Gastroesophageal sphincter (tissue), 4 donors: Measurements from ENCODE around the gene CCSER1. TPM values are rescaled to one million over a fixed set of nuclear protein-coding genes. Genes with fewer than 3 reads are reported as not detected.
"Not testable (repeated sequence)": the region's sequence is repeated elsewhere in the genome, so short reads cannot be mapped to it uniquely, and the experiment has no call there.

Source experiments
- ATAC-seq: fragments of 150-250 bp; one replicate; pipeline ENCODE4 v1.9.1; 2016; ENCODE audit warnings: mild to moderate bottlenecking, moderate library complexity
- H3K27ac ChIP-seq, 4 donors: fragments of 200-600 bp; sonication (generic) in 3 of 4; 1 replicate in 3 of 4; 2 replicates in 1 of 4; pipeline ENCODE4 v1.5.1; 2016 to 2019
- H3K27me3 ChIP-seq: fragments of 200-600 bp; sonication (generic); one replicate; pipeline ENCODE4 v1.5.1; 2019
- H3K36me3 ChIP-seq, 2 donors: fragments of 200-600 bp; sonication (generic); one replicate each; pipeline ENCODE4 v1.5.1; 2019; ENCODE audit warnings: control low read depth in 1 of 2
- H3K4me1 ChIP-seq, 3 donors: fragments of 200-600 bp; sonication (generic); 1 replicate in 2 of 3; 2 replicates in 1 of 3; pipeline ENCODE4 v1.5.1; 2016 to 2019; ENCODE audit warnings: control low read depth in 2 of 3
- H3K4me3 ChIP-seq, 2 donors: fragments of 200-600 bp; sonication (generic); one replicate each; pipeline ENCODE4 v1.5.1; 2019; ENCODE audit warnings: mild to moderate bottlenecking in 1 of 2, moderate library complexity in 1 of 2
- H3K9me3 ChIP-seq, 3 donors: fragments of 200-600 bp; sonication (generic); one replicate each; pipeline ENCODE4 v1.5.1; 2017 to 2019; ENCODE audit warnings: control low read depth in 2 of 3
- EP300 ChIP-seq: sonication (generic); formaldehyde crosslinking; IDR thresholded peaks from one replicate; pipeline ENCODE4 v1.6.1; 2017; ENCODE audit warnings: antibody characterized with exemption, mild to moderate bottlenecking
- POLR2A ChIP-seq, 2 donors: fragments of 450-650 bp; IDR thresholded peaks; one replicate each; pipeline ENCODE4 v1.6.1; 2017; ENCODE audit warnings: antibody characterized with exemption in 2 of 2, mild to moderate bottlenecking in 2 of 2, moderate library complexity in 1 of 2
- POLR2AphosphoS5 ChIP-seq: sonication (generic); formaldehyde crosslinking; IDR thresholded peaks from one replicate; pipeline ENCODE4 v1.6.1; 2017; ENCODE audit warnings: antibody characterized with exemption
- WGBS, 2 donors: methylation state at CpG; one replicate each; pipeline ENCODE4 v1.1.5; 2018; ENCODE audit warnings: low coverage in 1 of 2; 5-methylcytosine and 5-hydroxymethylcytosine counted together
- total RNA-seq, 4 donors: library from RNA; depleted of rRNA; stranded (reverse); fragments of >200 nt; gene quantifications; one replicate each; pipeline ENCODE4 v1.1.0, GENCODE V29; 2016
- TF ChIP-seq, protein P1 (sequence below), 4 experiments: fragments of 200-600 bp in 2 of 4; fragments of 450-650 bp in 2 of 4; sonication (generic) in 1 of 4; IDR thresholded peaks; one replicate each; pipeline ENCODE4 v1.5.1; 2017 to 2019; ENCODE audit warnings: antibody characterized with exemption in 4 of 4, mild to moderate bottlenecking in 2 of 4, moderate library complexity in 2 of 4

CCSER1 gene
- total RNA-seq, 4 donors from 2014 or later = 2.4 to 9.3 (median 4.6) TPM

GRCh38 chr4:90306810-90307209 is 179.6 kb downstream of the CCSER1 start:
- no peak for ATAC-seq
- H3K27me3 ChIP-seq = no peaks in the 10 kb centered on the region
- H3K9me3 ChIP-seq = no peaks in the 10 kb centered on the region
- WGBS, 2 donors = 94 to 100% methylated on average over 1 of the region's 1 CpG
- H3K4me3 ChIP-seq = no peak overlapping the region
- no peaks in the 10 kb centered on the region for H3K36me3 ChIP-seq
- TF ChIP-seq EP300 = no peak
- TF ChIP-seq POLR2AphosphoS5 = no peak
- TF ChIP-seq POLR2A (IDR thresholded peaks at IDR 0.05) = no peak
- TF ChIP-seq, protein P1, sequence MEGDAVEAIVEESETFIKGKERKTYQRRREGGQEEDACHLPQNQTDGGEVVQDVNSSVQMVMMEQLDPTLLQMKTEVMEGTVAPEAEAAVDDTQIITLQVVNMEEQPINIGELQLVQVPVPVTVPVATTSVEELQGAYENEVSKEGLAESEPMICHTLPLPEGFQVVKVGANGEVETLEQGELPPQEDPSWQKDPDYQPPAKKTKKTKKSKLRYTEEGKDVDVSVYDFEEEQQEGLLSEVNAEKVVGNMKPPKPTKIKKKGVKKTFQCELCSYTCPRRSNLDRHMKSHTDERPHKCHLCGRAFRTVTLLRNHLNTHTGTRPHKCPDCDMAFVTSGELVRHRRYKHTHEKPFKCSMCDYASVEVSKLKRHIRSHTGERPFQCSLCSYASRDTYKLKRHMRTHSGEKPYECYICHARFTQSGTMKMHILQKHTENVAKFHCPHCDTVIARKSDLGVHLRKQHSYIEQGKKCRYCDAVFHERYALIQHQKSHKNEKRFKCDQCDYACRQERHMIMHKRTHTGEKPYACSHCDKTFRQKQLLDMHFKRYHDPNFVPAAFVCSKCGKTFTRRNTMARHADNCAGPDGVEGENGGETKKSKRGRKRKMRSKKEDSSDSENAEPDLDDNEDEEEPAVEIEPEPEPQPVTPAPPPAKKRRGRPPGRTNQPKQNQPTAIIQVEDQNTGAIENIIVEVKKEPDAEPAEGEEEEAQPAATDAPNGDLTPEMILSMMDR (IDR thresholded peaks at IDR 0.05) = no peak
- no peak overlapping the region for H3K27ac ChIP-seq
- no peaks in the 10 kb centered on the region for H3K4me1 ChIP-seq

DNA sequence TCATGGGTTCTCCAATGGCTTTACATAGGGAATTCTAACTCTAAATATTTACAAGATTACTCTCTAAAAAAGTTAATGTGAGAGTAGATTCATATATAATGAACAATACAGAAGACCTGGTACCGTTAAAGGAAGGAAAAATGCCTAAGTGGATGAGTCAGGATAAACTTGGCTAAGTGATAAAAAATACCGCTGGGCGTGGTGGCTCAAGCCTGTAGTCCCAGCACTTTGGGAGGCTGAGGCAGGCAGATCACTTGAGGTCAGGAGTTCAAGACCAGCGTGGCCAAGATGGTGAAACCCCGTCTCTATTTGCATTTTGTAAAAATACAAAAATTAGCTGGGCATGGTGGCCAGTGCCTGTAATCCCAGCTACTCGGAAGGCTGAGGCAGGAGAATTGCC is 189.9 kb downstream of the CCSER1 start:
- not testable (repeated sequence) for ATAC-seq, H3K27me3 ChIP-seq, H3K4me1 ChIP-seq, H3K4me3 ChIP-seq, H3K36me3 ChIP-seq, H3K27ac ChIP-seq, H3K9me3 ChIP-seq
- WGBS, 2 donors = 68 to 75% methylated on average over 6 of the region's 6 CpGs

- WGBS, 2 donors = 32 to 52% methylated on average over 2 of the region's 2 CpGs
- Histone ChIP-seq H3K27me3 (no peaks in the 10 kb centered on the region), H3K9me3 (peaks cover 0 to 4% (median 0%) of the 10 kb centered on the region in 3 donors), H3K36me3 (no peaks in the 10 kb centered on the region), H3K4me1 (peaks cover 0 to 6% (median 0%) of the 10 kb centered on the region in 3 donors), H3K4me3 (no peak overlapping the region), H3K27ac (no peak overlapping the region)
- no peak for TF ChIP-seq POLR2A (IDR thresholded peaks at IDR 0.05)
- TF ChIP-seq POLR2AphosphoS5 = no peak
- TF ChIP-seq, protein P1 (IDR thresholded peaks at IDR 0.05) = no peak
- no peak for TF ChIP-seq EP300
- peak; percentile 46 for ATAC-seq
Observed at GRCh38 chr4:90317785-90318184, 190.6 kb downstream of the CCSER1 start.

- no peak overlapping the region for H3K4me3 ChIP-seq
- H3K4me1 ChIP-seq = peaks cover 0 to 6% (median 0%) of the 10 kb centered on the region in 3 donors
- H3K27ac ChIP-seq = no peak overlapping the region
- TF ChIP-seq POLR2AphosphoS5 = peak; percentile 43
- TF ChIP-seq EP300 = no peak
- TF ChIP-seq, protein P1 (IDR thresholded peaks at IDR 0.05) = no peak
- peaks cover 0 to 8% (median 0%) of the 10 kb centered on the region in 3 donors for H3K9me3 ChIP-seq
- H3K36me3 ChIP-seq = no peaks in the 10 kb centered on the region
- WGBS, 2 donors = 57 to 59% methylated on average over 2 of the region's 2 CpGs
- ATAC-seq = no peak
- H3K27me3 ChIP-seq = no peaks in the 10 kb centered on the region
Observed at GRCh38 chr4:90318193-90318592, 191.0 kb downstream of the CCSER1 start.

DNA sequence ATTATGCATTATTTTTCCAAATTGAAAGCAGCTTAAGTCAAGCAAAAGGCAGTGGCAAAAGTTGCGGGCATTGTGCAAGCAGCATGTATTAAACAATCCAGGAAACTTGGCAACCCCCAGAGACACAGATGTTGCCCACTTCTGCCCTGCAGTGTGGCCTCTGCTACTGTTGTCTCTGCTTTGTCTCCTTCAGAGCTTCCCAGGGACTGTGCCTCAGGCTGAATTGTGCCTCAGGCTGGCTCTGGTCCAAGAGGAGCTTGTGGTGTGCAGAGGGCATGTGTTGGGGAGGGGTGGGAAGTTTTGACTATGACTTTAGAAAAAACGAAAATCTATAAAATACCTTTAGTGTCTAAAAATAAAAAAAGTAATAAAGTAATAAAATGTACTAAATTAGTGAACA is 201.4 kb downstream of the CCSER1 start:
- Histone ChIP-seq H3K27ac (no peak overlapping the region), H3K4me1 (no peaks in the 10 kb centered on the region), H3K9me3 (no peaks in the 10 kb centered on the region), H3K27me3 (no peaks in the 10 kb centered on the region), H3K36me3 (no peaks in the 10 kb centered on the region), H3K4me3 (no peak overlapping the region)
- no peak for TF ChIP-seq POLR2A (IDR thresholded peaks at IDR 0.05)
- no peak for TF ChIP-seq EP300
- no peak for TF ChIP-seq POLR2AphosphoS5
- TF ChIP-seq, protein P1 (IDR thresholded peaks at IDR 0.05) = no peak
- ATAC-seq = no peak
- WGBS, 2 donors = 14 to 29% methylated on average over 2 of the region's 2 CpGs
